Measurements from ENCODE around the gene SULT1C4.

The SULT1C4 gene

GRCh38 chr2:108370080-108370479, 7.7 kb upstream of the SULT1C4 start:
- Histone ChIP-seq H3K27me3 (ENCODE audit: insufficient read depth, poor library complexity, severe bottlenecking) (no peaks in the 10 kb centered on the region), H3K36me3 (ENCODE audit: low read depth) (no peaks in the 10 kb centered on the region), H3K4me1 (ENCODE audit: insufficient read depth, poor library complexity, severe bottlenecking) (peaks cover 4% of the 10 kb centered on the region), H3K27ac (ENCODE audit: poor library complexity, severe bottlenecking) (no peak overlapping the region), H3K4me3 (ENCODE audit: severe bottlenecking) (no peak overlapping the region), H3K9me3 (ENCODE audit: severe bottlenecking) (peaks cover 2% of the 10 kb centered on the region)
- TF ChIP-seq CTCF (IDR thresholded peaks at IDR 0.05; ENCODE audit: poor library complexity, severe bottlenecking) = no peak
- ATAC-seq (ENCODE audit: low read depth) = peak; percentile 45; the same call in 1 of the 3 replicates
- DNase-seq (ENCODE audit: low spot score) = no peak

GRCh38 chr2:108376774-108377173, 980 bp upstream of the SULT1C4 start:
- Histone ChIP-seq H3K27ac (ENCODE audit: poor library complexity, severe bottlenecking) (no peak overlapping the region), H3K27me3 (ENCODE audit: insufficient read depth, poor library complexity, severe bottlenecking) (no peaks in the 10 kb centered on the region), H3K4me1 (ENCODE audit: insufficient read depth, poor library complexity, severe bottlenecking) (no peaks in the 10 kb centered on the region), H3K4me3 (ENCODE audit: severe bottlenecking) (no peak overlapping the region), H3K36me3 (ENCODE audit: low read depth) (no peaks in the 10 kb centered on the region), H3K9me3 (ENCODE audit: severe bottlenecking) (no peaks in the 10 kb centered on the region)
- DNase-seq (ENCODE audit: low spot score) (no peak), ATAC-seq (ENCODE audit: low read depth) (no peak)
- TF ChIP-seq CTCF (IDR thresholded peaks at IDR 0.05; ENCODE audit: poor library complexity, severe bottlenecking) = no peak

- no peaks in the 10 kb centered on the region for H3K27me3 ChIP-seq (ENCODE audit: insufficient read depth, poor library complexity, severe bottlenecking)
- H3K27ac ChIP-seq (ENCODE audit: poor library complexity, severe bottlenecking) = no peak overlapping the region
- DNase-seq (ENCODE audit: low spot score) = no peak
- H3K36me3 ChIP-seq (ENCODE audit: low read depth) = no peaks in the 10 kb centered on the region
- H3K4me3 ChIP-seq (ENCODE audit: severe bottlenecking) = no peak overlapping the region
- TF ChIP-seq CTCF (IDR thresholded peaks at IDR 0.05; ENCODE audit: poor library complexity, severe bottlenecking) = no peak
- ATAC-seq (ENCODE audit: low read depth) = no peak
- H3K9me3 ChIP-seq (ENCODE audit: severe bottlenecking) = no peaks in the 10 kb centered on the region
- peaks cover 6% of the 10 kb centered on the region for H3K4me1 ChIP-seq (ENCODE audit: insufficient read depth, poor library complexity, severe bottlenecking)
Observed at GRCh38 chr2:108377401-108377800, 353 bp upstream of the SULT1C4 start.

GRCh38 chr2:108378851-108379250, 1.1 kb downstream of the SULT1C4 start:
- Histone ChIP-seq H3K4me1 (ENCODE audit: insufficient read depth, poor library complexity, severe bottlenecking) (peaks cover 8% of the 10 kb centered on the region), H3K36me3 (ENCODE audit: low read depth) (no peaks in the 10 kb centered on the region), H3K27ac (ENCODE audit: poor library complexity, severe bottlenecking) (no peak overlapping the region), H3K9me3 (ENCODE audit: severe bottlenecking) (no peaks in the 10 kb centered on the region), H3K27me3 (ENCODE audit: insufficient read depth, poor library complexity, severe bottlenecking) (no peaks in the 10 kb centered on the region), H3K4me3 (ENCODE audit: severe bottlenecking) (no peak overlapping the region)
- TF ChIP-seq CTCF (IDR thresholded peaks at IDR 0.05; ENCODE audit: poor library complexity, severe bottlenecking) = no peak
- ATAC-seq (ENCODE audit: low read depth) = no peak
- no peak for DNase-seq (ENCODE audit: low spot score)

- peaks cover 8% of the 10 kb centered on the region for H3K4me1 ChIP-seq (ENCODE audit: insufficient read depth, poor library complexity, severe bottlenecking)
- DNase-seq (ENCODE audit: low spot score) (no peak), ATAC-seq (ENCODE audit: low read depth) (no peak)
- no peak overlapping the region for H3K4me3 ChIP-seq (ENCODE audit: severe bottlenecking)
- H3K36me3 ChIP-seq (ENCODE audit: low read depth) = no peaks in the 10 kb centered on the region
- H3K27ac ChIP-seq (ENCODE audit: poor library complexity, severe bottlenecking) = no peak overlapping the region
- TF ChIP-seq CTCF (IDR thresholded peaks at IDR 0.05; ENCODE audit: poor library complexity, severe bottlenecking) = no peak
- no peaks in the 10 kb centered on the region for H3K9me3 ChIP-seq (ENCODE audit: severe bottlenecking)
- H3K27me3 ChIP-seq (ENCODE audit: insufficient read depth, poor library complexity, severe bottlenecking) = no peaks in the 10 kb centered on the region
Observed at GRCh38 chr2:108382196-108382595, 4.4 kb downstream of the SULT1C4 start.
